ENCODE measurements around the gene ARL14EP.

ARL14EP gene

GRCh38 chr11:30321321-30321720 lies 1.6 kb upstream of the ARL14EP start:
- no peak overlapping the region for H2AFZ ChIP-seq (ENCODE audit: low read depth, low read length, severe bottlenecking)
- no peak overlapping the region for H3K4me3 ChIP-seq (ENCODE audit: insufficient read depth, low read length, poor library complexity, severe bottlenecking)
- H3K4me2 ChIP-seq (ENCODE audit: low read depth, low read length, poor library complexity, severe bottlenecking), result no peak overlapping the region

GRCh38 chr11:30322191-30322590 lies 713 bp upstream of the ARL14EP start:
- Histone ChIP-seq H3K27ac (ENCODE audit: low read depth, low read length) (peak overlapping the region; percentile 43; the same call in 1 of the 2 replicates), H3F3A (ENCODE audit: insufficient read depth) (no peaks in the 10 kb centered on the region), H3K79me2 (ENCODE audit: insufficient read depth, low read length) (peaks cover 43% of the 10 kb centered on the region), H3K4me3 (ENCODE audit: insufficient read depth, low read length, poor library complexity, severe bottlenecking) (peak overlapping the region; percentile 51), H3K4me2 (ENCODE audit: low read depth, low read length, poor library complexity, severe bottlenecking) (peak overlapping the region; percentile 100), H3K9me3 (ENCODE audit: insufficient read depth, low read length) (no peaks in the 10 kb centered on the region), H3K9me2 (replicated peaks; ENCODE audit: insufficient read depth, low read length) (no peaks in the 10 kb centered on the region), H3K27me3 (ENCODE audit: low read length) (no peaks in the 10 kb centered on the region), H2AFZ (ENCODE audit: low read depth, low read length, severe bottlenecking) (peak overlapping the region; percentile 80), H3K9ac (ENCODE audit: low read length) (peak overlapping the region; percentile 92), H3K36me3 (ENCODE audit: low read length) (peaks cover 4% of the 10 kb centered on the region; the same call in 1 of the 2 replicates), H4K20me1 (ENCODE audit: low read depth, low read length) (no peaks in the 10 kb centered on the region)
- TF ChIP-seq EZH2phosphoT487 (conservative IDR thresholded peaks at IDR 0.05; ENCODE audit: low read length) (no peak), CTCF (IDR thresholded peaks at IDR 0.05; ENCODE audit: insufficient read depth, low read length, poor library complexity, severe bottlenecking) (no peak)

More at GRCh38 chr11:30321321-30321720, 1.6 kb upstream of the ARL14EP start:
- Histone ChIP-seq H3F3A (ENCODE audit: insufficient read depth) (no peaks in the 10 kb centered on the region), H3K27me3 (ENCODE audit: low read length) (no peaks in the 10 kb centered on the region), H3K79me2 (ENCODE audit: insufficient read depth, low read length) (peaks cover 34% of the 10 kb centered on the region), H3K9me2 (replicated peaks; ENCODE audit: insufficient read depth, low read length) (no peaks in the 10 kb centered on the region), H3K9ac (ENCODE audit: low read length) (no peak overlapping the region), H3K27ac (ENCODE audit: low read depth, low read length) (no peak overlapping the region), H4K20me1 (ENCODE audit: low read depth, low read length) (no peaks in the 10 kb centered on the region), H3K9me3 (ENCODE audit: insufficient read depth, low read length) (no peaks in the 10 kb centered on the region), H3K36me3 (ENCODE audit: low read length) (no peaks in the 10 kb centered on the region)
- TF ChIP-seq CTCF (IDR thresholded peaks at IDR 0.05; ENCODE audit: insufficient read depth, low read length, poor library complexity, severe bottlenecking), result no peak
- TF ChIP-seq EZH2phosphoT487 (conservative IDR thresholded peaks at IDR 0.05; ENCODE audit: low read length), result no peak

- Histone ChIP-seq H4K20me1 (ENCODE audit: low read depth, low read length) (peaks cover 13% of the 10 kb centered on the region), H3K36me3 (ENCODE audit: low read length) (peaks cover 24% of the 10 kb centered on the region; the same call in 1 of the 2 replicates), H3K4me3 (ENCODE audit: insufficient read depth, low read length, poor library complexity, severe bottlenecking) (no peak overlapping the region), H3F3A (ENCODE audit: insufficient read depth) (peaks cover 9% of the 10 kb centered on the region; the same call in 1 of the 2 replicates), H3K79me2 (ENCODE audit: insufficient read depth, low read length) (peaks cover 84% of the 10 kb centered on the region), H3K27me3 (ENCODE audit: low read length) (no peaks in the 10 kb centered on the region), H3K9me3 (ENCODE audit: insufficient read depth, low read length) (no peaks in the 10 kb centered on the region), H3K9me2 (replicated peaks; ENCODE audit: insufficient read depth, low read length) (no peaks in the 10 kb centered on the region), H3K4me2 (ENCODE audit: low read depth, low read length, poor library complexity, severe bottlenecking) (peak overlapping the region; percentile 100), H3K9ac (ENCODE audit: low read length) (no peak overlapping the region), H2AFZ (ENCODE audit: low read depth, low read length, severe bottlenecking) (no peak overlapping the region), H3K27ac (ENCODE audit: low read depth, low read length) (peak overlapping the region; percentile 27; the same call in 1 of the 2 replicates)
- TF ChIP-seq CTCF (IDR thresholded peaks at IDR 0.05; ENCODE audit: insufficient read depth, low read length, poor library complexity, severe bottlenecking) (no peak), EZH2phosphoT487 (conservative IDR thresholded peaks at IDR 0.05; ENCODE audit: low read length) (no peak)
Measured at GRCh38 chr11:30326114-30326778, 3.3 kb downstream of the ARL14EP start.

Measured in SU-DHL-6 (cell line).